H1 (cell line): ENCODE results near the gene EPHA3.

Experiments
- ATF3 ChIP-seq: IDR thresholded peaks from 2 replicates; pipeline ENCODE4 v1.6.1; 2011; ENCODE audit warnings: low read depth, mild to moderate bottlenecking, low read length; ENCODE audit not compliant: insufficient read depth
- CEBPB ChIP-seq: IDR thresholded peaks from 2 replicates; pipeline ENCODE4 v1.6.1; 2012; ENCODE audit warnings: low read depth, low read length
- CTCF ChIP-seq, 3 experiments: IDR thresholded peaks; 1 replicate in 2 of 3; 2 replicates in 1 of 3; pipeline versions ENCODE4 v1.5.1 to v1.6.1; 2011; ENCODE audit warnings: low read length in 3 of 3, mild to moderate bottlenecking in 3 of 3, inconsistent platforms in 2 of 3, low read depth in 1 of 3, moderate library complexity in 1 of 3; ENCODE audit not compliant: insufficient read depth in 1 of 3; ENCODE audit errors: control extremely low read depth in 1 of 3
- EP300 ChIP-seq, 2 experiments: IDR thresholded peaks; 1 replicate in 1 of 2; 2 replicates in 1 of 2; pipeline ENCODE4 v1.6.1; 2011 to 2012; ENCODE audit warnings: low read depth in 2 of 2, low read length in 2 of 2, mild to moderate bottlenecking in 2 of 2, borderline replicate concordance in 1 of 2, inconsistent platforms in 1 of 2, moderate library complexity in 1 of 2
- EZH2 ChIP-seq: fragments of 200-600 bp; sonication (generic); IDR thresholded peaks from 2 replicates; pipeline ENCODE4 v1.7.1; 2012; ENCODE audit warnings: low read depth, mild to moderate bottlenecking, moderate library complexity, low read length, inconsistent platforms; ENCODE audit not compliant: severe bottlenecking
- JUND ChIP-seq: IDR thresholded peaks from 2 replicates; pipeline ENCODE4 v1.6.1; 2011; ENCODE audit warnings: mild to moderate bottlenecking, improper control_type of control experiment, low read length
- MAFK ChIP-seq: IDR thresholded peaks from 2 replicates; pipeline ENCODE4 v1.6.1; 2012; ENCODE audit warnings: low read depth, mild to moderate bottlenecking, improper control_type of control experiment, low read length
- POLR2A ChIP-seq, 2 experiments: IDR thresholded peaks; 1 replicate in 1 of 2; 2 replicates in 1 of 2; pipeline ENCODE4 v1.6.1; 2011; ENCODE audit warnings: low read depth in 2 of 2, low read length in 2 of 2, mild to moderate bottlenecking in 2 of 2; ENCODE audit errors: control extremely low read depth in 1 of 2
- POLR2AphosphoS5 ChIP-seq: IDR thresholded peaks from 2 replicates; pipeline ENCODE4 v1.6.1; 2011; ENCODE audit warnings: low read depth, low read length
- RBBP5 ChIP-seq: IDR thresholded peaks from 2 replicates; pipeline ENCODE4 v1.7.1; 2012; ENCODE audit warnings: low read depth, mild to moderate bottlenecking, inconsistent platforms, low read length, moderate library complexity, borderline replicate concordance
- SUZ12 ChIP-seq: fragments of 200-600 bp; sonication (generic); IDR thresholded peaks from 2 replicates; pipeline ENCODE4 v1.6.1; 2012; ENCODE audit warnings: mild to moderate bottlenecking, inconsistent platforms, low read length, moderate library complexity, mixed read lengths
- TBP ChIP-seq: IDR thresholded peaks from 2 replicates; pipeline ENCODE4 v1.6.1; 2011; ENCODE audit warnings: low read depth, low read length, improper control_type of control experiment
- TEAD4 ChIP-seq: IDR thresholded peaks from 2 replicates; pipeline ENCODE4 v1.6.1; 2012; ENCODE audit warnings: low read depth, low read length, inconsistent platforms, mixed read lengths
- USF2 ChIP-seq: IDR thresholded peaks from 2 replicates; pipeline ENCODE4 v1.6.1; 2011; ENCODE audit warnings: low read length, improper control_type of control experiment

GRCh38 chr3:89079944-89080343, 27.5 kb upstream of the EPHA3 start:
- TF ChIP-seq CTCF (IDR thresholded peaks at IDR 0.05; ENCODE audit: control extremely low read depth in 1 of 3, insufficient read depth in 1 of 3, low read depth in 1 of 3, low read length in 3 of 3) (no peak), ATF3 (no peak), POLR2A (IDR thresholded peaks at IDR 0.05; ENCODE audit: control extremely low read depth in 1 of 2, low read depth in 2 of 2, low read length in 2 of 2) (no peak), TBP (no peak), EZH2 (no peak), USF2 (no peak), EP300 (IDR thresholded peaks at IDR 0.05; ENCODE audit: borderline replicate concordance in 1 of 2, low read depth in 2 of 2, low read length in 2 of 2) (no peak), SUZ12 (no peak), JUND (no peak), TEAD4 (no peak), POLR2AphosphoS5 (no peak), CEBPB (no peak), MAFK (no peak), RBBP5 (no peak)
